Subcutaneous abdominal adipose tissue (tissue), 5 donors: Measurements from ENCODE around the gene NPIPB8.
A peak's percentile ranks its signal among the peaks of the same experiment; 100 is the strongest.
"Not testable (repeated sequence)": the region's sequence is repeated elsewhere in the genome, so short reads cannot be mapped to it uniquely, and the experiment has no call there.

Experiments used
- H3K27ac ChIP-seq: one replicate; pipeline ENCODE4 v1.7.0; 2013; ENCODE audit warnings: low read depth, mild to moderate bottlenecking, inconsistent platforms, low read length, moderate library complexity
- H3K27me3 ChIP-seq, 5 donors: one replicate each; pipeline ENCODE4 v1.7.0; 2013; ENCODE audit warnings: low read length in 5 of 5, inconsistent platforms in 1 of 5; ENCODE audit not compliant: control insufficient read depth in 5 of 5, insufficient read depth in 4 of 5
- H3K36me3 ChIP-seq, 5 donors: one replicate each; pipeline ENCODE4 v1.7.0; 2013; ENCODE audit warnings: low read length in 5 of 5; ENCODE audit not compliant: control insufficient read depth in 5 of 5, insufficient read depth in 5 of 5
- H3K4me1 ChIP-seq, 5 donors: one replicate each; pipeline ENCODE4 v1.7.0; 2013; ENCODE audit warnings: low read length in 5 of 5, mild to moderate bottlenecking in 3 of 5, moderate library complexity in 1 of 5; ENCODE audit not compliant: control insufficient read depth in 5 of 5, insufficient read depth in 5 of 5
- H3K4me3 ChIP-seq, 5 donors: one replicate each; pipeline ENCODE4 v1.7.0; 2013; ENCODE audit warnings: low read length in 5 of 5, low read depth in 1 of 5
- H3K9ac ChIP-seq, 5 donors: one replicate each; pipeline ENCODE4 v1.7.0; 2013; ENCODE audit warnings: low read length in 5 of 5, mild to moderate bottlenecking in 4 of 5, moderate library complexity in 3 of 5
- H3K9me3 ChIP-seq, 5 donors: one replicate each; pipeline ENCODE4 v1.7.0; 2013; ENCODE audit warnings: low read length in 5 of 5; ENCODE audit not compliant: control insufficient read depth in 5 of 5
- donor health status: healthy.
- donor health status: healthy.
- donor health status: healthy.
- donor health status: healthy.
- donor health status: healthy.

The NPIPB8 gene

GRCh38 chr16:28596840-28597691 is 40.8 kb upstream of the NPIPB8 start, which contains the start of gene SULT1A2:
SULT1A2 (minus strand) TSS chr16:28597050; CDS start chr16:28595930, 1,120 bp downstream.
- no peak within 1 kb of the TSS for H3K27ac ChIP-seq
- H3K9me3 ChIP-seq, result no peaks in the 10 kb centered on the region
- H3K4me3 ChIP-seq, result peak within 1 kb of the TSS; percentile 4 to 50 (median 40)
- peak within 1 kb of the TSS in 2 of 5 donors; percentile 11 to 47 for H3K9ac ChIP-seq
- peaks cover 0 to 2% (median 0%) of the 10 kb centered on the region in 5 donors for H3K27me3 ChIP-seq
- peaks cover 0 to 24% (median 21%) of the 10 kb centered on the region in 5 donors for H3K4me1 ChIP-seq
- peaks cover 0 to 6% (median 2%) of the 10 kb centered on the region in 5 donors for H3K36me3 ChIP-seq

DNA sequence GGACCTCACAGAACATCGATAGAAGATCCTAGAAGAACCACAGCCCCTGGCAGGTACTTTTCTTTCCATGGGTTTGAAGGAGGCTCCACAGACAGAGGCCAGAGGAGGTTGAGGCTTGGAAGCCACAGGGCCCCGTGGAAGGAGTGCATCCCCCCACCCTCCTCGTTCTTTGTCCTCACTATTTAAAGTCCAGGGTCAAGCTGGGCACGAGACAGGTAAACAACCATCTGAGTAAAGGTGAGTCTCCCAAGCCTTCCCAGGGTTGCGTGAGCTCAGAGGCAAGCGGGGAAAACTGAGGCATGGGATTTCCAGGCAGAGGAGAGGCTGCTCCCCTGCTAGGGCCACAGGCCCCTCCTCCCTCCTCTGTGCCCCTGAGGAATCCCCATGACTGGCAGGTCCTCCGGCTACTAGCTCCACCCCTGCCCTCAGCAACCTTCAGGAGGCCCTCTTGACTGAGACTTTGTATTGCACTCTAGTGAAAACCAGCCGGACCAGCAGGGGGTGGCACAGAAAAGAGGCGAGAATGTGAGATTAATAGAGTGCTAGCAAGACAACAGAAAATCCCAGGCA is 40.1 kb upstream of the NPIPB8 start:
- peaks cover 0 to 2% (median 0%) of the 10 kb centered on the region in 5 donors for H3K27me3 ChIP-seq
- H3K9ac ChIP-seq, result no peak overlapping the region
- peaks cover 0 to 24% (median 21%) of the 10 kb centered on the region in 5 donors for H3K4me1 ChIP-seq
- H3K9me3 ChIP-seq, result no peaks in the 10 kb centered on the region
- no peak overlapping the region for H3K27ac ChIP-seq
- no peak overlapping the region for H3K4me3 ChIP-seq
- H3K36me3 ChIP-seq, result peaks cover 0 to 4% (median 0%) of the 10 kb centered on the region in 5 donors

DNA sequence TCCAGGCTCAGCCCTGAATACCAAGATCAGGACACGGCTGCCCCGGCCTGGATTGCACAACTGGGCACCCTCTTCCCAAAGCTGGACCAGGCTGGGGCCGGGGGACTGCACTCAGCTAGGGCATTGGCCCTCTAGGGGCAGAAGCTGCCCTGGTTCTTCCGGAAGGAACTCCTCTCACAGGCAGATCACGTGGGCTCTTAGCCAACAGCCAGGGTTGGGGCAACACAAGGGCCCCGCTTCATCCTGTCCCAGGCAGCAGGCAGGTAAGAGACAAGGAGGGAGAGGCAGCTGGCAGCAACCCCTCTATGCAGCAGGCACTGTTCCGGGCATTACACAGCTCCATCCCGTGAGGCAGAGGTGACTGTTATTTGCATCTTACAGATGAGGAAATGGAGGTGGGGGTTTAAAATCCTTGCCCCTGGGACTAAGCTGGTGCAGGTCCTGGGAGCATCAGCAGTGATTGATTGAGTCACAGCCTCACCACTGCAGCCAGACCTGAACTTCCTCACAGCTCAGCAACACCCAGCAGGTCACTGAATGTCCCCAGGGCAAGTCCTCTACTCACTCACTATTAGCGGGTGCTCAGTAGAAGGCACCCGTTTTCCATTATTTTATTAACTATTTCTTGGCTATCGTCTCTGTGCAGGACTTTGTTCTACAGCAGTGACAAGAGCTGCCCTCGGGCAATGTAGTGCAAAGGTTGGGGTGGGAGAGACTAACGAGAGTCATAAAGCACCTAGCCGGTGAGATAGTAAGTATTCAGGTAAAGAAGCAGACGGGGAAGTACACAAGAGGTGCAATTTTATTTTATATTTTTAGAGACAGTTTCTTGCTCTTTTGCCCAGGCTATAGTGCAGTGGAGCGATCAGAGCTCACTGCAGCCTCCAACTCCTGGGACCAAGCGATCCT is 38.2 kb upstream of the NPIPB8 start:
- not testable (repeated sequence) for H3K9me3 ChIP-seq, H3K27ac ChIP-seq, H3K27me3 ChIP-seq, H3K4me3 ChIP-seq, H3K9ac ChIP-seq, H3K36me3 ChIP-seq
- peaks cover 0 to 24% (median 21%) of the 10 kb centered on the region in 5 donors for H3K4me1 ChIP-seq

GRCh38 chr16:28600965-28601364 is 36.9 kb upstream of the NPIPB8 start:
- not testable (repeated sequence) for H3K4me3 ChIP-seq, H3K9ac ChIP-seq, H3K27ac ChIP-seq, H3K9me3 ChIP-seq, H3K27me3 ChIP-seq
- H3K4me1 ChIP-seq, result peaks cover 0 to 22% (median 20%) of the 10 kb centered on the region in 5 donors
- peaks cover 0 to 11% (median 2%) of the 10 kb centered on the region in 5 donors for H3K36me3 ChIP-seq

GRCh38 chr16:28601589-28601988 is 36.3 kb upstream of the NPIPB8 start:
- not testable (repeated sequence) for H3K9ac ChIP-seq, H3K4me3 ChIP-seq, H3K27me3 ChIP-seq, H3K27ac ChIP-seq, H3K9me3 ChIP-seq
- Histone ChIP-seq H3K4me1 (peaks cover 0 to 16% (median 13%) of the 10 kb centered on the region in 5 donors), H3K36me3 (peaks cover 0 to 17% (median 3%) of the 10 kb centered on the region in 5 donors)

- not testable (repeated sequence) for H3K27ac ChIP-seq, H3K4me3 ChIP-seq, H3K9me3 ChIP-seq, H3K9ac ChIP-seq, H3K27me3 ChIP-seq
- Histone ChIP-seq H3K36me3 (peaks cover 0 to 22% (median 6%) of the 10 kb centered on the region in 5 donors), H3K4me1 (peaks cover 0 to 11% (median 9%) of the 10 kb centered on the region in 5 donors)
Observed at GRCh38 chr16:28602062-28602461, 35.8 kb upstream of the NPIPB8 start.

- Histone ChIP-seq H3K9me3 (no peaks in the 10 kb centered on the region), H3K27ac (no peak overlapping the region), H3K36me3 (peaks cover 0 to 23% (median 6%) of the 10 kb centered on the region in 5 donors), H3K4me1 (peaks cover 0 to 6% (median 4%) of the 10 kb centered on the region in 5 donors), H3K9ac (no peak overlapping the region), H3K27me3 (peaks cover 0 to 2% (median 0%) of the 10 kb centered on the region in 5 donors), H3K4me3 (no peak overlapping the region)
Observed at GRCh38 chr16:28602529-28602928, 35.3 kb upstream of the NPIPB8 start.

- Histone ChIP-seq H3K4me1 (peaks cover 0 to 3% (median 0%) of the 10 kb centered on the region in 5 donors), H3K9me3 (no peaks in the 10 kb centered on the region), H3K9ac (no peak overlapping the region), H3K4me3 (no peak overlapping the region), H3K27me3 (no peaks in the 10 kb centered on the region), H3K27ac (no peak overlapping the region), H3K36me3 (peaks cover 0 to 23% (median 6%) of the 10 kb centered on the region in 5 donors)
Observed at GRCh38 chr16:28603381-28604185, 34.3 kb upstream of the NPIPB8 start.

DNA sequence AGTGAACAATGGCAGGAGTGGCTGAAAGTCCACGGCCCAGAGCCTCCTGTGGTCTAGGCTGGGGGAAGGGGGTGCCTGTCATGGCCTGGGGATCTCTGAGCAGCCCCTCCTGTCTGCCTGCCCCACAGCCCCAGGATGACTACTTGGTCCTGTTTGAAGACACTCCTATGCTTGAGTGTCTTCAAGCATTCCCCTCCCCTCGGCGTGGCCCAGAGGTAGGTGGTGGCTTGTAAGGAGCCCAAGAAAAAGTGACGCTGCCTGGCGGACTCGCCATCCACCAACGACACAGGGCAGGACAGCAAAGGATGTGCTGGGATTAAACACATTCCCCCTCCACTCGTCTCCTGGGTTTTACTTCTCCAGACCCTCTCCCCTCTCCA is 33.7 kb upstream of the NPIPB8 start:
- H3K9ac ChIP-seq, result no peak overlapping the region
- peaks cover under 1 to 9% (median 4%) of the 10 kb centered on the region in 5 donors for H3K4me1 ChIP-seq
- peaks cover 0 to 23% (median 6%) of the 10 kb centered on the region in 5 donors for H3K36me3 ChIP-seq
- no peaks in the 10 kb centered on the region for H3K27me3 ChIP-seq
- no peak overlapping the region for H3K4me3 ChIP-seq
- H3K27ac ChIP-seq, result no peak overlapping the region
- no peaks in the 10 kb centered on the region for H3K9me3 ChIP-seq
